Measurements from ENCODE around the gene ABCB8. TPM values are rescaled to one million over a fixed set of nuclear protein-coding genes. Genes with fewer than 3 reads are reported as not detected.

ABCB8 gene
- total RNA-seq, 1 donor from 2014 or later = 38.1 TPM

DNA sequence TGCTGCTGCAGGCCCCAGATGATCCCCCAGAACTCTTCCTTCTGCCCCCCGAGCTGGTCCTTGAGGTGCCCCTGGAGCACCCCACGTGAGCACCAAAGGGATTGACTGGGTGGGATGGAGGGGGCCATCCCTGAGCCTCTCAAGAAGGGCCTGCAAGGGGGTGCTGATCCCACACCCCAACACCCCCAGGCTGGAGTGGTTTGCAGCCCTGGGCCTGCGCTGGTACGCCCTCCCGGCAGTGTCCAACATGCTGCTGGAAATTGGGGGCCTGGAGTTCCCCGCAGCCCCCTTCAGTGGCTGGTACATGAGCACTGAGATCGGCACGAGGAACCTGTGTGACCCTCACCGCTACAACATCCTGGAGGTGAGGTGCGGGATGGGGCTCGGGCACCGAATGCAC is 29.2 kb upstream of the ABCB8 start:
- Mint-ChIP-seq H3K36me3 (ENCODE audit: unreplicated experiment) (no peaks in the 10 kb centered on the region), H3K4me3 (ENCODE audit: unreplicated experiment) (no peak overlapping the region), H3K9me3 (ENCODE audit: unreplicated experiment) (no peaks in the 10 kb centered on the region), H3K27ac (ENCODE audit: unreplicated experiment) (no peak overlapping the region), H3K4me1 (ENCODE audit: unreplicated experiment) (no peaks in the 10 kb centered on the region), H3K27me3 (ENCODE audit: unreplicated experiment) (peaks cover 8% of the 10 kb centered on the region)
- no peak for DNase-seq (ENCODE audit: extremely low spot score, unreplicated experiment)
- TF ChIP-seq, protein P1, sequence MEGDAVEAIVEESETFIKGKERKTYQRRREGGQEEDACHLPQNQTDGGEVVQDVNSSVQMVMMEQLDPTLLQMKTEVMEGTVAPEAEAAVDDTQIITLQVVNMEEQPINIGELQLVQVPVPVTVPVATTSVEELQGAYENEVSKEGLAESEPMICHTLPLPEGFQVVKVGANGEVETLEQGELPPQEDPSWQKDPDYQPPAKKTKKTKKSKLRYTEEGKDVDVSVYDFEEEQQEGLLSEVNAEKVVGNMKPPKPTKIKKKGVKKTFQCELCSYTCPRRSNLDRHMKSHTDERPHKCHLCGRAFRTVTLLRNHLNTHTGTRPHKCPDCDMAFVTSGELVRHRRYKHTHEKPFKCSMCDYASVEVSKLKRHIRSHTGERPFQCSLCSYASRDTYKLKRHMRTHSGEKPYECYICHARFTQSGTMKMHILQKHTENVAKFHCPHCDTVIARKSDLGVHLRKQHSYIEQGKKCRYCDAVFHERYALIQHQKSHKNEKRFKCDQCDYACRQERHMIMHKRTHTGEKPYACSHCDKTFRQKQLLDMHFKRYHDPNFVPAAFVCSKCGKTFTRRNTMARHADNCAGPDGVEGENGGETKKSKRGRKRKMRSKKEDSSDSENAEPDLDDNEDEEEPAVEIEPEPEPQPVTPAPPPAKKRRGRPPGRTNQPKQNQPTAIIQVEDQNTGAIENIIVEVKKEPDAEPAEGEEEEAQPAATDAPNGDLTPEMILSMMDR (IDR thresholded peaks at IDR 0.05) = no peak

DNA sequence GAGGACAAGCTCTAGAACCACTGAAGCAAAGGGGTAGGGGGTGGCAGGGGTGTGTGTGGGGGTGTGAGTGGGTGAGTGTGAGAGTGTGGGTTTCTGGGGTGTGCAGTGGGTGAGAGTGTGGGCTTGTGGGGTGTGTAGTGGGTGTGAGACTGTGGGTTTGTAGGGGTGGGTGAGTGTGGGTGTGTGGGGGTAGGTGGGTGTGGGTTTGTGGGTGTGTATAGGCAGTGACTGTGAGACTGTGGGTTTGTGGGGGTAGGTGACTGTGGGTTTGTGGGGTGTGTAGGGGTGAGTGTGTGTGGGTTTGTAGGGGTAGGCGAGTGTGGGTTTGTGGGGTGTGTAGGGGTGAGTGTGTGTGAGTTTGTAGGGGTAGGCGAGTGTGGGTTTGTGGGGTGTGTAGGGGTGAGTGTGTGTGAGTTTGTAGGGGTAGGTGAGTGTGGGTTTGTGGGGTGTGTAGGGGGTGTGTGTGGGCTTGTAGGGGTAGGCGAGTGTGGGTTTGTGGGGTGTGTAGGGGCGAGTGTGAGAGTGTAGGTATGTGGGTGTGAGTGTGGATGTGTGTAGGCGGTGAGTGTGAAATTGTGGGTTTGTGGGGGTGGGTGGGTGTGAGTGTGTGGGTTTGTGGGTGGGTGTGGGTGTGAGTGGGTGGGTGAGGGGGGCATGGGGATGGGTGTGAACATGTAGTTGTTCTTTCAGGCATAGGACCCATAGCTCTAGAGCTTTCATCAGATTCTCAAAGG is 28.6 kb upstream of the ABCB8 start:
- TF ChIP-seq, protein P1 (IDR thresholded peaks at IDR 0.05) = no peak
- Mint-ChIP-seq H3K36me3 (ENCODE audit: unreplicated experiment) (no peaks in the 10 kb centered on the region), H3K4me1 (ENCODE audit: unreplicated experiment) (no peaks in the 10 kb centered on the region), H3K27ac (ENCODE audit: unreplicated experiment) (no peak overlapping the region), H3K9me3 (ENCODE audit: unreplicated experiment) (no peaks in the 10 kb centered on the region), H3K4me3 (ENCODE audit: unreplicated experiment) (no peak overlapping the region), H3K27me3 (ENCODE audit: unreplicated experiment) (peaks cover 11% of the 10 kb centered on the region)
- DNase-seq (ENCODE audit: extremely low spot score, unreplicated experiment) = no peak

DNA sequence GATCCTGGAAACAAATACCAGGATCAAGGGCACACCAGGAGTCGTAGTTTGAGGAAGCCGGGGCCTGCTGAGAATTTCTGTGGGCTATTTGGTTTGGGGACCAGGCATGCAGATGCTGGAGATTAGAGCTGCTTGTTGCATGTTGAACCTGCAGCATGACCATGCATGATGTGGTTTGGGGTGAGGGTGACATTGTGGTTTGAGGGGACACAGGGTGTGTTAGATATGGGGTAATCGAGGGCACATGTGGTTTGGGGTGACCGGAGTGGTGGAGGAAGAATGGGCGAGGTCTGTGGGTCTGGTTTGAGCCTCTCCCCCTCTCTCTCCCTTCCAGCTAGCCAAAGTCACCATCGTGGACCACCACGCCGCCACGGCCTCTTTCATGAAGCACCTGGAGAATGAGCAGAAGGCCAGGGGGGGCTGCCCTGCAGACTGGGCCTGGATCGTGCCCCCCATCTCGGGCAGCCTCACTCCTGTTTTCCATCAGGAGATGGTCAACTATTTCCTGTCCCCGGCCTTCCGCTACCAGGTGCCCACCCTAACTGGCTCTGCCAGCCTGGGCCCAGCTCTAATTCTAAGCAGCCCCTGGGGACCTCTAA is 27.3 kb upstream of the ABCB8 start:
- no peak for DNase-seq (ENCODE audit: extremely low spot score, unreplicated experiment)
- H3K36me3 Mint-ChIP-seq (ENCODE audit: unreplicated experiment) = no peaks in the 10 kb centered on the region
- H3K4me3 Mint-ChIP-seq (ENCODE audit: unreplicated experiment) = no peak overlapping the region
- no peaks in the 10 kb centered on the region for H3K9me3 Mint-ChIP-seq (ENCODE audit: unreplicated experiment)
- no peak overlapping the region for H3K27ac Mint-ChIP-seq (ENCODE audit: unreplicated experiment)
- peaks cover 20% of the 10 kb centered on the region for H3K27me3 Mint-ChIP-seq (ENCODE audit: unreplicated experiment)
- H3K4me1 Mint-ChIP-seq (ENCODE audit: unreplicated experiment) = no peaks in the 10 kb centered on the region
- TF ChIP-seq, protein P1 (IDR thresholded peaks at IDR 0.05) = no peak

DNA sequence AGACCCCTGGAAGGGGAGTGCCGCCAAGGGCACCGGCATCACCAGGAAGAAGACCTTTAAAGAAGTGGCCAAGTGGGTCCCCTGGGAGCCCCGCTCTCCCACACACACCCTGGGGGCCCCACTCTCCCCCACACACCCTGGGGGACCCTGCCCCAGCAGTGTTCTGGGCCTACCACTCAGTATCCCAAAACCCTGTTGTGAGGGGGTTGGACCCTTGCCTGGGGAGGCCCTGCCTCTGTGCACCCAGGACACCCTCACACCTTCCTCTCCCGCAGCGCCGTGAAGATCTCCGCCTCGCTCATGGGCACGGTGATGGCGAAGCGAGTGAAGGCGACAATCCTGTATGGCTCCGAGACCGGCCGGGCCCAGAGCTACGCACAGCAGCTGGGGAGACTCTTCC is 26.7 kb upstream of the ABCB8 start:
- Mint-ChIP-seq H3K36me3 (ENCODE audit: unreplicated experiment) (no peaks in the 10 kb centered on the region), H3K27ac (ENCODE audit: unreplicated experiment) (no peak overlapping the region)
- TF ChIP-seq, protein P1 (IDR thresholded peaks at IDR 0.05) = no peak

DNA sequence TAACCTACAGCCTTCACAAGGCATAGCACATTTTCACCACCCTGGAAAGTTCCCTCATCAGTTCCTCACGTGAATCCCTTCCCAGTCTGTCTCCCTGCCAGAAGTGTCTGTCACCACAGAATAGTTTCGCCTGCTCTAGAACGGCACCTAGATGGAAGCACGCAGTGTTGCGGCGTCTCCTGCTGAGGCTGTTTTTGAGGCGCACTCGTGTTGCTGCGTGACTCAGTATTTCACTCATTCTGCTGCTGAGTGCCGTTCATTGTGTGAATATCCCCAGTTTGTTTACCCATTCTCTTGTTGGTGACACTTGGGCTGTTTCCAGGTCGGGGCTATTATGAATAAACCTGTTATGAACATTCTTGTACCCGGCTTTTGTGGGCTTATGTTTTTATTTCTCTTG is 24.7 kb upstream of the ABCB8 start:
- Mint-ChIP-seq H3K36me3 (ENCODE audit: unreplicated experiment) (no peaks in the 10 kb centered on the region), H3K27ac (ENCODE audit: unreplicated experiment) (no peak overlapping the region), H3K27me3 (ENCODE audit: unreplicated experiment) (peaks cover 20% of the 10 kb centered on the region), H3K4me1 (ENCODE audit: unreplicated experiment) (peaks cover 11% of the 10 kb centered on the region), H3K4me3 (ENCODE audit: unreplicated experiment) (no peak overlapping the region), H3K9me3 (ENCODE audit: unreplicated experiment) (no peaks in the 10 kb centered on the region)
- TF ChIP-seq, protein P1 (IDR thresholded peaks at IDR 0.05) = no peak
- no peak for DNase-seq (ENCODE audit: extremely low spot score, unreplicated experiment)

More for the DNA sequence above, 26.7 kb upstream of the ABCB8 start:
- no peak for DNase-seq (ENCODE audit: extremely low spot score, unreplicated experiment)
- Mint-ChIP-seq H3K9me3 (ENCODE audit: unreplicated experiment) (no peaks in the 10 kb centered on the region), H3K4me1 (ENCODE audit: unreplicated experiment) (no peaks in the 10 kb centered on the region), H3K27me3 (ENCODE audit: unreplicated experiment) (peaks cover 20% of the 10 kb centered on the region), H3K4me3 (ENCODE audit: unreplicated experiment) (no peak overlapping the region)

All from osteocyte (in vitro differentiated cells).